H1 (cell line): ENCODE data around the gene ZC3H18. TPM values are rescaled to one million over a fixed set of nuclear protein-coding genes. Genes with fewer than 3 reads are reported as not detected.

Experiments used
- ASH2L ChIP-seq: fragments of 200-600, 300-600 bp; sonication (generic); IDR thresholded peaks from one replicate; pipeline ENCODE4 v1.7.1; 2017; ENCODE audit warnings: low read length
- CHD1 ChIP-seq: IDR thresholded peaks from 2 replicates; pipeline ENCODE4 v1.6.1; 2012; ENCODE audit warnings: low read depth, low read length, improper control_type of control experiment
- PHF8 ChIP-seq: fragments of 200-600 bp; sonication (generic); conservative IDR thresholded peaks from 2 replicates; pipeline ENCODE4 v1.7.1; 2012; ENCODE audit warnings: low read depth, mild to moderate bottlenecking, inconsistent platforms, low read length, moderate library complexity
- POLR2A ChIP-seq, 2 experiments: IDR thresholded peaks; 1 replicate in 1 of 2; 2 replicates in 1 of 2; pipeline ENCODE4 v1.6.1; 2011; ENCODE audit warnings: low read depth in 2 of 2, low read length in 2 of 2, mild to moderate bottlenecking in 2 of 2; ENCODE audit errors: control extremely low read depth in 1 of 2
- RNF2 ChIP-seq: fragments of 200-900, 300-1000 bp; sonication (generic); IDR thresholded peaks from 2 replicates; pipeline ENCODE4 v1.7.1; 2016; ENCODE audit warnings: borderline replicate concordance, low read depth, mild to moderate bottlenecking, antibody characterized with exemption, low read length; ENCODE audit not compliant: poor library complexity, severe bottlenecking; ENCODE audit errors: missing control alignments
- SIX5 ChIP-seq: IDR thresholded peaks from 2 replicates; pipeline ENCODE4 v1.6.1; 2011; ENCODE audit warnings: mild to moderate bottlenecking, low read depth, low read length
- SP1 ChIP-seq: IDR thresholded peaks from 2 replicates; pipeline ENCODE4 v1.6.1; 2011; ENCODE audit warnings: low read depth, low read length
- SP4 ChIP-seq: IDR thresholded peaks from 2 replicates; pipeline ENCODE4 v1.6.1; 2012; ENCODE audit warnings: low read length, inconsistent platforms
- polyA plus RNA-seq, 7 experiments: library from polyadenylated mRNA; depleted of rRNA in 3 of 7; stranded (reverse) in 5 of 7; unstranded in 2 of 7; fragments of >200 nt in 5 of 7; fragments of 200-250 nt in 2 of 7; gene quantifications; 1 replicate in 5 of 7; 2 replicates in 1 of 7; 4 replicates in 1 of 7; pipeline versions ENCODE4 v1.2.1 to v1.2.3, GENCODE V29; 2011 to 2013; ENCODE audit warnings: missing spikeins in 2 of 7, mixed read lengths in 2 of 7
- total RNA-seq: library from RNA; stranded (reverse); fragmentation: NEBNext Ultra II Directional; extraction: Animal tissue kit (Norgen Biotek cat#: 25700); gene quantifications from 2 replicates; pipeline ENCODE4 v1.2.1, GENCODE V29; 2021

Gene ZC3H18
- total and polyA plus RNA-seq, 2 of the 8 experiments (the other 6 are each of a cell fraction or from before 2014, with no cell fraction given): 12.1 to 73.2 TPM

GRCh38 chr16:88580371-88580770 is 10.2 kb downstream of the ZC3H18 start (continued):
- TF ChIP-seq SIX5: no peak
- no peak for TF ChIP-seq CHD1
- TF ChIP-seq POLR2A (IDR thresholded peaks at IDR 0.05; ENCODE audit: control extremely low read depth in 1 of 2, low read depth in 2 of 2, low read length in 2 of 2): no peak
- TF ChIP-seq PHF8: no peak
- no peak for TF ChIP-seq ASH2L
- TF ChIP-seq RNF2: no peak
- TF ChIP-seq SP4: no peak
- TF ChIP-seq SP1: no peak
